GM21381 (cell line): ENCODE data around the gene PRAC2.

Experiments
- ATAC-seq: cut with Tn5 transposase; IDR thresholded peaks from one replicate; pipeline ENCODE4 v1.9.1; 2021; ENCODE audit warnings: mild to moderate bottlenecking, moderate library complexity; ENCODE audit not compliant: unreplicated experiment

Gene PRAC2

GRCh38 chr17:48720266-48721008 lies 2.5 kb upstream of the PRAC2 start:
- ATAC-seq: no peak

GRCh38 chr17:48721009-48721402 lies 2.0 kb upstream of the PRAC2 start:
- ATAC-seq: no peak

- no peak for ATAC-seq
These were observed 631 bp upstream of the PRAC2 start, which contains the start of gene PRAC1 for GRCh38 chr17:48722201-48722907. PRAC1 (minus strand) TSS chr17:48722518; CDS start chr17:48722392, 126 bp downstream.

GRCh38 chr17:48723423-48724250 lies 652 bp downstream of the PRAC2 start:
- no peak for ATAC-seq

- ATAC-seq: no peak
These were observed 1.4 kb downstream of the PRAC2 start for GRCh38 chr17:48724251-48725003.

GRCh38 chr17:48725004-48725287 lies 2.0 kb downstream of the PRAC2 start:
- ATAC-seq: no peak

GRCh38 chr17:48725288-48726064 lies 2.5 kb downstream of the PRAC2 start:
- ATAC-seq: no peak

GRCh38 chr17:48726114-48726915 lies 3.3 kb downstream of the PRAC2 start:
- no peak for ATAC-seq

GRCh38 chr17:48726916-48727286 lies 3.9 kb downstream of the PRAC2 start:
- no peak for ATAC-seq

GRCh38 chr17:48727415-48728175 lies 4.6 kb downstream of the PRAC2 start:
- no peak for ATAC-seq

- no peak for ATAC-seq
These were observed 5.5 kb downstream of the PRAC2 start, which contains the start of gene HOXB13 for GRCh38 chr17:48728232-48729231. HOXB13 (minus strand) TSS chr17:48728750; CDS start chr17:48728593, 157 bp downstream.

GRCh38 chr17:48729335-48730239 lies 6.6 kb downstream of the PRAC2 start:
- ATAC-seq: no peak

GRCh38 chr17:48730240-48730550 lies 7.2 kb downstream of the PRAC2 start:
- no peak for ATAC-seq

GRCh38 chr17:48731355-48731754 lies 8.4 kb downstream of the PRAC2 start:
- ATAC-seq: no peak

GRCh38 chr17:48732688-48733629 lies 10.0 kb downstream of the PRAC2 start:
- ATAC-seq: no peak
